OCI-LY3 (cell line): Measurements from ENCODE around the gene SNW1.

ENCODE experiments used
- CTCF ChIP-seq: fragments of 200-600, 300-600 bp; sonication (generic); IDR thresholded peaks from 2 replicates; pipeline ENCODE4 v1.5.1; 2014; ENCODE audit warnings: antibody characterized with exemption, low read length, low read depth
- EZH2phosphoT487 ChIP-seq: fragments of 200-600 bp; shearing (Covaris generic); IDR thresholded peaks from 2 replicates; pipeline ENCODE4 v1.6.1; 2018; ENCODE audit warnings: antibody characterized with exemption, mixed run types, low read depth

DNA sequence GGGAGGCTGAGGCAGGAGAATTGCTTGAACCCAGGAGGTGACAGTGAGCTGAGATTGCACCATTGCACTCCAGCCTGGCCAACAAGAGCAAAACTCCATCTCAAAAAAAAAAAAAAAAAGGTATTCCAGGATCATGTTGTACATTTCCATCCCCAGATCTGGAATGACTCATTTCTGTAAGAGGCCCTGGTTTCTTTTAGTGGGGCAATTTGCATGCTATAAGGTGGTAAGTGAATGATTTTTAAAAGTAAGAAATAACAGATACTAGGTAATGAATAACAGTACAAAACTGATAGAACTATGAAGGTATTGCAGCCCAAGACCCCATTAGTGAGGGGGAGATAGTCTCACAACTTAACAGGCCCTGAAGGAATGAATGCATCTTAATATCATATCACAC is 21.2 kb upstream of the SNW1 start:
- TF ChIP-seq CTCF (no peak), EZH2phosphoT487 (no peak)
